Measurements from ENCODE around the gene GRK4.
"Not testable (repeated sequence)": the region's sequence is repeated elsewhere in the genome, so short reads cannot be mapped to it uniquely, and the experiment has no call there.

Gene GRK4

GRCh38 chr4:2937146-2937857, 26.1 kb upstream of the GRK4 start:
- Histone ChIP-seq H2AFZ (ENCODE audit: low read length) (no peak overlapping the region), H4K8ac (ENCODE audit: low read depth, low read length) (no peak overlapping the region), H3K4me1 (ENCODE audit: control insufficient read depth in 2 of 2, insufficient read depth in 1 of 2, low read depth in 1 of 2, low read length in 2 of 2) (peaks cover 6 to 8% of the 10 kb centered on the region in 2 donors), H3K4me3 (ENCODE audit: low read length in 2 of 2) (peak overlapping the region in 1 of 2 donors; percentile 22), H4K91ac (ENCODE audit: low read depth, low read length, poor library complexity) (no peak overlapping the region), H2BK120ac (ENCODE audit: low read depth, low read length) (no peak overlapping the region), H3K9ac (ENCODE audit: low read depth, low read length, poor library complexity) (no peak overlapping the region), H2BK12ac (ENCODE audit: low read length) (no peak overlapping the region), H3K4ac (ENCODE audit: low read length) (no peak overlapping the region), H3K14ac (ENCODE audit: low read length) (no peak overlapping the region), H3K27me3 (ENCODE audit: control insufficient read depth in 3 of 3, insufficient read depth in 3 of 3, low read depth in 1 of 3, low read length in 3 of 3) (no peaks in the 10 kb centered on the region), H3K23ac (ENCODE audit: low read depth, low read length, poor library complexity) (no peak overlapping the region), H3K27ac (replicated peaks; ENCODE audit: low read length) (no peak overlapping the region), H2BK15ac (ENCODE audit: low read length) (no peak overlapping the region), H2AK5ac (ENCODE audit: low read depth, low read length) (no peak overlapping the region), H3K36me3 (replicated peaks in 1 of 2; ENCODE audit: control insufficient read depth in 2 of 2, insufficient read depth in 2 of 2, low read length in 2 of 2) (peaks cover 49 to 73% of the 10 kb centered on the region in 2 donors), H3K4me2 (ENCODE audit: insufficient read depth, low read length, poor library complexity, severe bottlenecking) (no peak overlapping the region), H3K9me3 (replicated peaks in 1 of 2; ENCODE audit: control insufficient read depth in 2 of 2, insufficient read depth in 1 of 2, low read depth in 1 of 2, low read length in 2 of 2) (no peaks in the 10 kb centered on the region), H3K18ac (ENCODE audit: low read length) (no peak overlapping the region), H2BK5ac (ENCODE audit: low read length) (no peak overlapping the region), H3K79me1 (ENCODE audit: low read depth, low read length) (peaks cover 23% of the 10 kb centered on the region)
- DNase-seq (ENCODE audit: low spot score): no peak
- WGBS, 2 donors (ENCODE audit: extremely low coverage in 2 of 2, insufficient read length in 2 of 2, insufficient replicate concordance in 1 of 2): no CpG with 5 or more reads among the region's 23 CpGs

GRCh38 chr4:2937986-2938385, 25.4 kb upstream of the GRK4 start:
- DNase-seq (ENCODE audit: low spot score): no peak
- peaks cover 54 to 73% of the 10 kb centered on the region in 2 donors for H3K36me3 ChIP-seq (replicated peaks in 1 of 2; ENCODE audit: control insufficient read depth in 2 of 2, insufficient read depth in 2 of 2, low read length in 2 of 2)
- H3K79me1 ChIP-seq (ENCODE audit: low read depth, low read length): peaks cover 25% of the 10 kb centered on the region
- no peak overlapping the region for H3K23ac ChIP-seq (ENCODE audit: low read depth, low read length, poor library complexity)
- no peak overlapping the region for H2BK120ac ChIP-seq (ENCODE audit: low read depth, low read length)
- H3K27me3 ChIP-seq (ENCODE audit: control insufficient read depth in 3 of 3, insufficient read depth in 3 of 3, low read depth in 1 of 3, low read length in 3 of 3): no peaks in the 10 kb centered on the region
- no peak overlapping the region for H2AK5ac ChIP-seq (ENCODE audit: low read depth, low read length)
- no peak overlapping the region for H3K4me2 ChIP-seq (ENCODE audit: insufficient read depth, low read length, poor library complexity, severe bottlenecking)
- H3K4me1 ChIP-seq (ENCODE audit: control insufficient read depth in 2 of 2, insufficient read depth in 1 of 2, low read depth in 1 of 2, low read length in 2 of 2): peaks cover 6 to 8% of the 10 kb centered on the region in 2 donors
- H3K14ac ChIP-seq (ENCODE audit: low read length): no peak overlapping the region
- H3K9ac ChIP-seq (ENCODE audit: low read depth, low read length, poor library complexity): no peak overlapping the region
- H4K91ac ChIP-seq (ENCODE audit: low read depth, low read length, poor library complexity): no peak overlapping the region
- H2BK15ac ChIP-seq (ENCODE audit: low read length): no peak overlapping the region
- no peaks in the 10 kb centered on the region for H3K9me3 ChIP-seq (replicated peaks in 1 of 2; ENCODE audit: control insufficient read depth in 2 of 2, insufficient read depth in 1 of 2, low read depth in 1 of 2, low read length in 2 of 2)
- WGBS, 2 donors (ENCODE audit: extremely low coverage in 2 of 2, insufficient read length in 2 of 2, insufficient replicate concordance in 1 of 2): no CpG with 5 or more reads among the region's 12 CpGs
- no peak overlapping the region for H2BK12ac ChIP-seq (ENCODE audit: low read length)
- H3K4ac ChIP-seq (ENCODE audit: low read length): no peak overlapping the region
- H3K4me3 ChIP-seq (ENCODE audit: low read length in 2 of 2): no peak overlapping the region
- H3K18ac ChIP-seq (ENCODE audit: low read length): no peak overlapping the region
- no peak overlapping the region for H4K8ac ChIP-seq (ENCODE audit: low read depth, low read length)
- no peak overlapping the region for H2BK5ac ChIP-seq (ENCODE audit: low read length)
- H2AFZ ChIP-seq (ENCODE audit: low read length): no peak overlapping the region
- H3K27ac ChIP-seq (replicated peaks; ENCODE audit: low read length): no peak overlapping the region

GRCh38 chr4:2938411-2938810, 25.0 kb upstream of the GRK4 start:
- H3K9ac ChIP-seq (ENCODE audit: low read depth, low read length, poor library complexity); H3K27ac ChIP-seq (replicated peaks; ENCODE audit: low read length); H3K4me2 ChIP-seq (ENCODE audit: insufficient read depth, low read length, poor library complexity, severe bottlenecking); H3K14ac ChIP-seq (ENCODE audit: low read length); H3K23ac ChIP-seq (ENCODE audit: low read depth, low read length, poor library complexity); H3K4ac ChIP-seq (ENCODE audit: low read length); H3K4me3 ChIP-seq (ENCODE audit: low read length in 2 of 2); DNase-seq (ENCODE audit: low spot score); H3K27me3 ChIP-seq (ENCODE audit: control insufficient read depth in 3 of 3, insufficient read depth in 3 of 3, low read depth in 1 of 3, low read length in 3 of 3); H2BK12ac ChIP-seq (ENCODE audit: low read length); H3K18ac ChIP-seq (ENCODE audit: low read length); H2BK15ac ChIP-seq (ENCODE audit: low read length); H2BK120ac ChIP-seq (ENCODE audit: low read depth, low read length); H4K91ac ChIP-seq (ENCODE audit: low read depth, low read length, poor library complexity); H2BK5ac ChIP-seq (ENCODE audit: low read length); H2AFZ ChIP-seq (ENCODE audit: low read length); H3K9me3 ChIP-seq (replicated peaks in 1 of 2; ENCODE audit: control insufficient read depth in 2 of 2, insufficient read depth in 1 of 2, low read depth in 1 of 2, low read length in 2 of 2); H2AK5ac ChIP-seq (ENCODE audit: low read depth, low read length); H4K8ac ChIP-seq (ENCODE audit: low read depth, low read length); H3K4me1 ChIP-seq (ENCODE audit: control insufficient read depth in 2 of 2, insufficient read depth in 1 of 2, low read depth in 1 of 2, low read length in 2 of 2): not testable (repeated sequence)
- peaks cover 21% of the 10 kb centered on the region for H3K79me1 ChIP-seq (ENCODE audit: low read depth, low read length)
- WGBS, 2 donors (ENCODE audit: extremely low coverage in 2 of 2, insufficient read length in 2 of 2, insufficient replicate concordance in 1 of 2): no CpG with 5 or more reads among the region's 10 CpGs
- peaks cover 57 to 73% of the 10 kb centered on the region in 2 donors for H3K36me3 ChIP-seq (replicated peaks in 1 of 2; ENCODE audit: control insufficient read depth in 2 of 2, insufficient read depth in 2 of 2, low read length in 2 of 2)

- Histone ChIP-seq H2BK120ac (ENCODE audit: low read depth, low read length) (no peak overlapping the region), H3K23ac (ENCODE audit: low read depth, low read length, poor library complexity) (no peak overlapping the region), H2AFZ (ENCODE audit: low read length) (no peak overlapping the region), H2BK5ac (ENCODE audit: low read length) (no peak overlapping the region), H3K27ac (replicated peaks; ENCODE audit: low read length) (no peak overlapping the region), H3K14ac (ENCODE audit: low read length) (no peak overlapping the region), H2AK5ac (ENCODE audit: low read depth, low read length) (no peak overlapping the region), H3K36me3 (replicated peaks in 1 of 2; ENCODE audit: control insufficient read depth in 2 of 2, insufficient read depth in 2 of 2, low read length in 2 of 2) (peaks cover 60 to 78% of the 10 kb centered on the region in 2 donors), H3K4me3 (ENCODE audit: low read length in 2 of 2) (no peak overlapping the region), H3K27me3 (ENCODE audit: control insufficient read depth in 3 of 3, insufficient read depth in 3 of 3, low read depth in 1 of 3, low read length in 3 of 3) (no peaks in the 10 kb centered on the region), H4K8ac (ENCODE audit: low read depth, low read length) (no peak overlapping the region), H2BK12ac (ENCODE audit: low read length) (no peak overlapping the region), H3K9me3 (replicated peaks in 1 of 2; ENCODE audit: control insufficient read depth in 2 of 2, insufficient read depth in 1 of 2, low read depth in 1 of 2, low read length in 2 of 2) (no peaks in the 10 kb centered on the region), H3K9ac (ENCODE audit: low read depth, low read length, poor library complexity) (no peak overlapping the region), H3K79me1 (ENCODE audit: low read depth, low read length) (peaks cover 17% of the 10 kb centered on the region), H3K4ac (ENCODE audit: low read length) (no peak overlapping the region), H3K4me2 (ENCODE audit: insufficient read depth, low read length, poor library complexity, severe bottlenecking) (no peak overlapping the region), H3K18ac (ENCODE audit: low read length) (peak overlapping the region; percentile 25), H4K91ac (ENCODE audit: low read depth, low read length, poor library complexity) (no peak overlapping the region), H3K4me1 (ENCODE audit: control insufficient read depth in 2 of 2, insufficient read depth in 1 of 2, low read depth in 1 of 2, low read length in 2 of 2) (peaks cover 3 to 5% of the 10 kb centered on the region in 2 donors), H2BK15ac (ENCODE audit: low read length) (no peak overlapping the region)
- no peak for DNase-seq (ENCODE audit: low spot score)
- no CpG with 5 or more reads among the region's 14 CpGs for WGBS, 2 donors (ENCODE audit: extremely low coverage in 2 of 2, insufficient read length in 2 of 2, insufficient replicate concordance in 1 of 2)
Observed at GRCh38 chr4:2938906-2939305, 24.5 kb upstream of the GRK4 start.
